IMR-90 (cell line): Measurements from ENCODE around the gene MCTP1.

ENCODE experiments used
- CHD1 ChIP-seq: IDR thresholded peaks from 2 replicates; pipeline ENCODE4 v1.6.1; 2012; ENCODE audit warnings: low read depth, low read length, improper control_type of control experiment
- FOS ChIP-seq: fragments of 150-350 bp; IDR thresholded peaks from 2 replicates; pipeline ENCODE4 v1.6.1; 2016; ENCODE audit warnings: low read depth, low read length
- MAFK ChIP-seq: IDR thresholded peaks from 2 replicates; pipeline ENCODE4 v1.6.1; 2012; ENCODE audit warnings: low read depth, low read length, improper control_type of control experiment
- MAZ ChIP-seq: IDR thresholded peaks from 2 replicates; pipeline ENCODE4 v1.6.1; 2012; ENCODE audit warnings: low read depth, mild to moderate bottlenecking, low read length, improper control_type of control experiment, moderate library complexity, borderline replicate concordance
- MXI1 ChIP-seq: IDR thresholded peaks from 2 replicates; pipeline ENCODE4 v1.6.1; 2012; ENCODE audit warnings: low read depth, mild to moderate bottlenecking, low read length, moderate library complexity, borderline replicate concordance
- NFE2L2 ChIP-seq: fragments of 150-350 bp; IDR thresholded peaks from 2 replicates; pipeline ENCODE4 v1.6.1; 2016; ENCODE audit warnings: low read depth, mild to moderate bottlenecking, low read length
- POLR2A ChIP-seq: IDR thresholded peaks from 2 replicates; pipeline ENCODE4 v1.6.1; 2012; ENCODE audit warnings: mild to moderate bottlenecking, low read depth, low read length
- RAD21 ChIP-seq: IDR thresholded peaks from 2 replicates; pipeline ENCODE4 v1.6.1; 2012; ENCODE audit warnings: low read length, improper control_type of control experiment
- RCOR1 ChIP-seq: IDR thresholded peaks from 2 replicates; pipeline ENCODE4 v1.6.1; 2012; ENCODE audit warnings: mild to moderate bottlenecking, low read length, improper control_type of control experiment; ENCODE audit not compliant: insufficient replicate concordance
- RFX5 ChIP-seq: IDR thresholded peaks from 2 replicates; pipeline ENCODE4 v1.8.0; 2012; ENCODE audit warnings: low read depth, mild to moderate bottlenecking, low read length, moderate library complexity
- USF2 ChIP-seq: fragments of 150-350 bp; IDR thresholded peaks from 2 replicates; pipeline ENCODE4 v1.6.1; 2017; ENCODE audit warnings: mild to moderate bottlenecking, antibody characterized with exemption, low read length, low read depth
- TF ChIP-seq, protein P1 (sequence below): conservative IDR thresholded peaks from 2 replicates; pipeline ENCODE4 v1.5.1; 2012; ENCODE audit warnings: mild to moderate bottlenecking, low read depth, low read length, improper control_type of control experiment

- TF ChIP-seq, protein P1, sequence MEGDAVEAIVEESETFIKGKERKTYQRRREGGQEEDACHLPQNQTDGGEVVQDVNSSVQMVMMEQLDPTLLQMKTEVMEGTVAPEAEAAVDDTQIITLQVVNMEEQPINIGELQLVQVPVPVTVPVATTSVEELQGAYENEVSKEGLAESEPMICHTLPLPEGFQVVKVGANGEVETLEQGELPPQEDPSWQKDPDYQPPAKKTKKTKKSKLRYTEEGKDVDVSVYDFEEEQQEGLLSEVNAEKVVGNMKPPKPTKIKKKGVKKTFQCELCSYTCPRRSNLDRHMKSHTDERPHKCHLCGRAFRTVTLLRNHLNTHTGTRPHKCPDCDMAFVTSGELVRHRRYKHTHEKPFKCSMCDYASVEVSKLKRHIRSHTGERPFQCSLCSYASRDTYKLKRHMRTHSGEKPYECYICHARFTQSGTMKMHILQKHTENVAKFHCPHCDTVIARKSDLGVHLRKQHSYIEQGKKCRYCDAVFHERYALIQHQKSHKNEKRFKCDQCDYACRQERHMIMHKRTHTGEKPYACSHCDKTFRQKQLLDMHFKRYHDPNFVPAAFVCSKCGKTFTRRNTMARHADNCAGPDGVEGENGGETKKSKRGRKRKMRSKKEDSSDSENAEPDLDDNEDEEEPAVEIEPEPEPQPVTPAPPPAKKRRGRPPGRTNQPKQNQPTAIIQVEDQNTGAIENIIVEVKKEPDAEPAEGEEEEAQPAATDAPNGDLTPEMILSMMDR, result no peak
- TF ChIP-seq RAD21, result no peak
- no peak for TF ChIP-seq MAZ
- no peak for TF ChIP-seq POLR2A
- TF ChIP-seq MXI1, result no peak
- no peak for TF ChIP-seq MAFK
- no peak for TF ChIP-seq RCOR1
- no peak for TF ChIP-seq USF2
- TF ChIP-seq NFE2L2, result no peak
- no peak for TF ChIP-seq CHD1
- TF ChIP-seq RFX5, result no peak
- TF ChIP-seq FOS, result no peak
Observed at GRCh38 chr5:94976853-94977252, 308.0 kb downstream of the MCTP1 start.
